MM.1S (cell line): ENCODE results near the gene CHN2.

Experiments used
- DNase-seq: peaks from one replicate; pipeline ENCODE4 v3.0.0-alpha.2; 2015
- H2AFZ ChIP-seq: fragments of 300-600 bp; sonication (generic); 2 replicates; pipeline ENCODE4 v1.6.0; 2016; ENCODE audit warnings: antibody characterized with exemption, low read length
- H3F3A ChIP-seq: fragments of 300-600 bp; sonication (generic); 2 replicates; pipeline ENCODE4 v1.6.1; 2016; ENCODE audit warnings: mild to moderate bottlenecking, antibody characterized with exemption, low read length, moderate library complexity, mixed read lengths; ENCODE audit not compliant: insufficient read depth
- H3K27ac ChIP-seq: fragments of 300-600 bp; sonication (generic); 2 replicates; pipeline ENCODE4 v1.5.1; 2016; ENCODE audit warnings: mild to moderate bottlenecking, low read length
- H3K27me3 ChIP-seq: fragments of 300-600 bp; sonication (generic); replicated peaks from 2 replicates; pipeline ENCODE4 v1.6.0; 2016; ENCODE audit warnings: low read length; ENCODE audit not compliant: insufficient read depth
- H3K36me3 ChIP-seq: fragments of 300-600 bp; sonication (generic); replicated peaks from 2 replicates; pipeline ENCODE4 v1.6.1; 2016; ENCODE audit warnings: mild to moderate bottlenecking, low read length, mixed read lengths; ENCODE audit not compliant: insufficient read depth
- H3K4me1 ChIP-seq: fragments of 300-600 bp; sonication (generic); 2 replicates; pipeline ENCODE4 v1.6.1; 2016; ENCODE audit warnings: low read length, mixed read lengths
- H3K4me2 ChIP-seq: fragments of 300-600 bp; sonication (generic); 2 replicates; pipeline ENCODE4 v1.6.0; 2016; ENCODE audit warnings: low read depth, low read length
- H3K4me3 ChIP-seq: fragments of 300-600 bp; sonication (generic); 2 replicates; pipeline ENCODE4 v1.5.1; 2016; ENCODE audit warnings: low read length, mixed read lengths
- H3K79me2 ChIP-seq: fragments of 300-600 bp; sonication (generic); 2 replicates; pipeline ENCODE4 v1.6.1; 2016; ENCODE audit warnings: mixed run types, low read length, mixed read lengths
- H3K9ac ChIP-seq: fragments of 300-600 bp; sonication (generic); 2 replicates; pipeline ENCODE4 v1.6.1; 2016; ENCODE audit warnings: low read length, mixed read lengths
- H3K9me2 ChIP-seq: fragments of 300-600 bp; sonication (generic); replicated peaks from 2 replicates; pipeline ENCODE4 v1.6.1; 2016; ENCODE audit warnings: mild to moderate bottlenecking, low read length, mixed read lengths; ENCODE audit not compliant: insufficient read depth
- H3K9me3 ChIP-seq: fragments of 300-600 bp; sonication (generic); replicated peaks from 2 replicates; pipeline ENCODE4 v1.6.1; 2016; ENCODE audit warnings: mild to moderate bottlenecking, low read length, mixed read lengths; ENCODE audit not compliant: insufficient read depth
- H4K20me1 ChIP-seq: fragments of 300-600 bp; sonication (generic); 2 replicates; pipeline ENCODE4 v1.6.1; 2016; ENCODE audit warnings: mild to moderate bottlenecking, low read length, moderate library complexity, mixed read lengths; ENCODE audit not compliant: insufficient read depth
- CTCF ChIP-seq: fragments of 300-600 bp; sonication (generic); IDR thresholded peaks from 2 replicates; pipeline ENCODE4 v1.5.1; 2016; ENCODE audit warnings: antibody characterized with exemption, low read length, mixed read lengths
- EZH2 ChIP-seq: fragments of 300-600 bp; sonication (generic); optimal IDR thresholded peaks from 2 replicates; pipeline ENCODE3; 2017; ENCODE audit warnings: low read depth, mild to moderate bottlenecking, antibody characterized with exemption, low read length, mixed read lengths
- EZH2phosphoT487 ChIP-seq: fragments of 300-600 bp; sonication (generic); IDR thresholded peaks from 2 replicates; pipeline ENCODE4 v1.6.1; 2018; ENCODE audit warnings: antibody characterized with exemption, low read length

The CHN2 gene

GRCh38 chr7:29173458-29173857 lies 21.1 kb upstream of the CHN2 start:
- no peak overlapping the region for H2AFZ ChIP-seq
- H3K27ac ChIP-seq, result no peak overlapping the region
- H3K9me2 ChIP-seq, result no peaks in the 10 kb centered on the region
- H4K20me1 ChIP-seq, result no peaks in the 10 kb centered on the region
- no peaks in the 10 kb centered on the region for H3F3A ChIP-seq
- no peak overlapping the region for H3K9ac ChIP-seq
- H3K9me3 ChIP-seq, result no peaks in the 10 kb centered on the region
- no peaks in the 10 kb centered on the region for H3K27me3 ChIP-seq
- no peaks in the 10 kb centered on the region for H3K79me2 ChIP-seq
- no peak overlapping the region for H3K4me2 ChIP-seq
- H3K4me3 ChIP-seq, result no peak overlapping the region
- no peak for DNase-seq
- no peaks in the 10 kb centered on the region for H3K4me1 ChIP-seq
- TF ChIP-seq CTCF (no peak), EZH2phosphoT487 (no peak), EZH2 (no peak)
- H3K36me3 ChIP-seq, result no peaks in the 10 kb centered on the region

- DNase-seq, result no peak
- no peaks in the 10 kb centered on the region for H3K79me2 ChIP-seq
These were observed 16.5 kb upstream of the CHN2 start for GRCh38 chr7:29177963-29178600.

GRCh38 chr7:29179115-29179514 lies 15.5 kb upstream of the CHN2 start:
- H2AFZ ChIP-seq, result no peak overlapping the region
- no peaks in the 10 kb centered on the region for H3K4me1 ChIP-seq
- H3K27ac ChIP-seq, result no peak overlapping the region
- TF ChIP-seq EZH2phosphoT487, result no peak
- no peak for TF ChIP-seq CTCF
- no peak for TF ChIP-seq EZH2
- no peaks in the 10 kb centered on the region for H3K27me3 ChIP-seq
- no peak overlapping the region for H3K4me2 ChIP-seq
- no peak overlapping the region for H3K4me3 ChIP-seq
- no peaks in the 10 kb centered on the region for H3K9me2 ChIP-seq
- no peaks in the 10 kb centered on the region for H4K20me1 ChIP-seq
- H3K36me3 ChIP-seq, result no peaks in the 10 kb centered on the region
- no peaks in the 10 kb centered on the region for H3K79me2 ChIP-seq
- H3K9ac ChIP-seq, result no peak overlapping the region
- H3K9me3 ChIP-seq, result no peaks in the 10 kb centered on the region
- H3F3A ChIP-seq, result no peaks in the 10 kb centered on the region
- DNase-seq, result no peak

More at GRCh38 chr7:29177963-29178600, 16.5 kb upstream of the CHN2 start:
- no peak for TF ChIP-seq EZH2phosphoT487
- TF ChIP-seq EZH2, result no peak
- TF ChIP-seq CTCF, result no peak
- no peaks in the 10 kb centered on the region for H3K9me3 ChIP-seq
- no peak overlapping the region for H3K4me2 ChIP-seq
- H4K20me1 ChIP-seq, result no peaks in the 10 kb centered on the region
- no peaks in the 10 kb centered on the region for H3K27me3 ChIP-seq
- no peak overlapping the region for H3K9ac ChIP-seq
- H3K4me3 ChIP-seq, result no peak overlapping the region
- H3K9me2 ChIP-seq, result no peaks in the 10 kb centered on the region
- H3F3A ChIP-seq, result no peaks in the 10 kb centered on the region
- H3K27ac ChIP-seq, result no peak overlapping the region
- no peaks in the 10 kb centered on the region for H3K36me3 ChIP-seq
- no peak overlapping the region for H2AFZ ChIP-seq
- H3K4me1 ChIP-seq, result no peaks in the 10 kb centered on the region
